Thyroid gland (tissue), 4 donors: ENCODE results near the gene PAK6.

Source experiments
- CTCF ChIP-seq, 6 experiments: fragments of 200-600 bp in 3 of 6; fragments of 450-650 bp in 3 of 6; sonication (generic) in 3 of 6; IDR thresholded peaks; one replicate each; pipeline ENCODE4 v1.5.1; 2016 to 2019; ENCODE audit warnings: antibody characterized with exemption in 6 of 6, mild to moderate bottlenecking in 2 of 6, inconsistent platforms in 1 of 6, moderate library complexity in 1 of 6
- POLR2A ChIP-seq, 2 donors: fragments of 450-650 bp; IDR thresholded peaks; one replicate each; pipeline ENCODE4 v1.6.1; 2017; ENCODE audit warnings: antibody characterized with exemption in 2 of 2, mild to moderate bottlenecking in 2 of 2, moderate library complexity in 1 of 2

GRCh38 chr15:40295877-40296560, 57.2 kb downstream of the PAK6 start:
- TF ChIP-seq CTCF (IDR thresholded peaks at IDR 0.05) (no peak), POLR2A (IDR thresholded peaks at IDR 0.05) (no peak)
